ENCODE results near the gene STIMATE.

GRCh38 chr3:52790741-52791140, 106.6 kb downstream of the STIMATE start:
- no peak for TF ChIP-seq MAX (IDR thresholded peaks at IDR 0.05; ENCODE audit: low read depth, low read length)
- no peak for TF ChIP-seq CTCF (IDR thresholded peaks at IDR 0.05; ENCODE audit: low read depth, low read length)
- TF ChIP-seq POLR2A (IDR thresholded peaks at IDR 0.05; ENCODE audit: extremely low read depth, insufficient read length): no peak
- TF ChIP-seq MYC (IDR thresholded peaks at IDR 0.05; ENCODE audit: low read depth, low read length): no peak

Measured in NB4 (cell line).